Stimulated activated naive CD8-positive, alpha-beta T cell treated with anti-CD3 and anti-CD28 coated beads, Interleukin-15, Interleukin-2, amounts not matched to agents 100 ng/mL and 50 ng/mL, for 24 hours (primary cell): ENCODE data around the gene RNF215.

Experiments
- H3K27ac Mint-ChIP-seq: one replicate; pipeline ENCODE4 v1.8.0; 2021; ENCODE audit warnings: mild to moderate bottlenecking, mixed read lengths
- H3K27me3 Mint-ChIP-seq: one replicate; pipeline ENCODE4 v1.8.0; 2021; ENCODE audit warnings: mixed read lengths
- H3K36me3 Mint-ChIP-seq: one replicate; pipeline ENCODE4 v1.8.0; 2021; ENCODE audit warnings: low read depth, mixed read lengths
- H3K4me1 Mint-ChIP-seq: one replicate; pipeline ENCODE4 v1.8.0; 2021; ENCODE audit warnings: low read depth, mixed read lengths
- H3K4me3 Mint-ChIP-seq: one replicate; pipeline ENCODE4 v1.8.0; 2021; ENCODE audit warnings: mild to moderate bottlenecking, mixed read lengths
- H3K9me3 Mint-ChIP-seq: one replicate; pipeline ENCODE4 v1.8.0; 2021; ENCODE audit warnings: mixed read lengths

Gene RNF215

GRCh38 chr22:30424534-30425326 lies 37.5 kb upstream of the RNF215 start:
- H3K9me3 Mint-ChIP-seq: no peaks in the 10 kb centered on the region
- H3K4me1 Mint-ChIP-seq: peaks cover 71% of the 10 kb centered on the region
- no peaks in the 10 kb centered on the region for H3K27me3 Mint-ChIP-seq
- H3K36me3 Mint-ChIP-seq: peaks cover 43% of the 10 kb centered on the region
- peak overlapping the region; percentile 98 for H3K4me3 Mint-ChIP-seq
- peak overlapping the region; percentile 99 for H3K27ac Mint-ChIP-seq

- Mint-ChIP-seq H3K4me3 (peak overlapping the region; percentile 98), H3K4me1 (peaks cover 76% of the 10 kb centered on the region), H3K9me3 (no peaks in the 10 kb centered on the region), H3K27me3 (no peaks in the 10 kb centered on the region), H3K36me3 (peaks cover 48% of the 10 kb centered on the region), H3K27ac (peak overlapping the region; percentile 99)
Measured at GRCh38 chr22:30423959-30424533, 36.8 kb upstream of the RNF215 start.

GRCh38 chr22:30423301-30423958 lies 36.2 kb upstream of the RNF215 start:
- no peaks in the 10 kb centered on the region for H3K9me3 Mint-ChIP-seq
- H3K27ac Mint-ChIP-seq: peak overlapping the region; percentile 99
- H3K4me3 Mint-ChIP-seq: peak overlapping the region; percentile 98
- peaks cover 76% of the 10 kb centered on the region for H3K4me1 Mint-ChIP-seq
- no peaks in the 10 kb centered on the region for H3K27me3 Mint-ChIP-seq
- peaks cover 52% of the 10 kb centered on the region for H3K36me3 Mint-ChIP-seq

- Mint-ChIP-seq H3K27ac (peak overlapping the region; percentile 99), H3K4me1 (peaks cover 74% of the 10 kb centered on the region), H3K9me3 (no peaks in the 10 kb centered on the region), H3K36me3 (peaks cover 56% of the 10 kb centered on the region), H3K4me3 (peak overlapping the region; percentile 98), H3K27me3 (no peaks in the 10 kb centered on the region)
Measured at GRCh38 chr22:30422481-30423300, 35.5 kb upstream of the RNF215 start.

- peaks cover 52% of the 10 kb centered on the region for H3K36me3 Mint-ChIP-seq
- peaks cover 65% of the 10 kb centered on the region for H3K4me1 Mint-ChIP-seq
- H3K27me3 Mint-ChIP-seq: no peaks in the 10 kb centered on the region
- no peaks in the 10 kb centered on the region for H3K9me3 Mint-ChIP-seq
- H3K4me3 Mint-ChIP-seq: peak overlapping the region; percentile 98
- H3K27ac Mint-ChIP-seq: peak overlapping the region; percentile 99
Measured at GRCh38 chr22:30421695-30422480, 34.7 kb upstream of the RNF215 start.

GRCh38 chr22:30420347-30421125 lies 33.3 kb upstream of the RNF215 start:
- Mint-ChIP-seq H3K27me3 (no peaks in the 10 kb centered on the region), H3K36me3 (peaks cover 59% of the 10 kb centered on the region), H3K27ac (peak overlapping the region; percentile 83), H3K4me1 (peaks cover 61% of the 10 kb centered on the region), H3K9me3 (no peaks in the 10 kb centered on the region), H3K4me3 (peak overlapping the region; percentile 98)

- Mint-ChIP-seq H3K4me3 (no peak overlapping the region), H3K27me3 (no peaks in the 10 kb centered on the region), H3K36me3 (peaks cover 76% of the 10 kb centered on the region), H3K9me3 (no peaks in the 10 kb centered on the region), H3K27ac (no peak overlapping the region), H3K4me1 (peaks cover 55% of the 10 kb centered on the region)
Measured at GRCh38 chr22:30416837-30417236, 29.6 kb upstream of the RNF215 start.

- no peak overlapping the region for H3K4me3 Mint-ChIP-seq
- H3K27me3 Mint-ChIP-seq: no peaks in the 10 kb centered on the region
- H3K27ac Mint-ChIP-seq: no peak overlapping the region
- H3K36me3 Mint-ChIP-seq: peaks cover 75% of the 10 kb centered on the region
- H3K4me1 Mint-ChIP-seq: peaks cover 51% of the 10 kb centered on the region
- H3K9me3 Mint-ChIP-seq: no peaks in the 10 kb centered on the region
Measured at GRCh38 chr22:30416403-30416802, 29.2 kb upstream of the RNF215 start.

GRCh38 chr22:30414525-30415047 lies 27.4 kb upstream of the RNF215 start:
- no peak overlapping the region for H3K4me3 Mint-ChIP-seq
- H3K9me3 Mint-ChIP-seq: no peaks in the 10 kb centered on the region
- H3K36me3 Mint-ChIP-seq: peaks cover 78% of the 10 kb centered on the region
- peak overlapping the region; percentile 51 for H3K27ac Mint-ChIP-seq
- H3K4me1 Mint-ChIP-seq: peaks cover 32% of the 10 kb centered on the region
- no peaks in the 10 kb centered on the region for H3K27me3 Mint-ChIP-seq

GRCh38 chr22:30413745-30414524 lies 26.7 kb upstream of the RNF215 start:
- Mint-ChIP-seq H3K36me3 (peaks cover 80% of the 10 kb centered on the region), H3K27ac (peak overlapping the region; percentile 56), H3K4me3 (no peak overlapping the region)

GRCh38 chr22:30413001-30413400 lies 25.8 kb upstream of the RNF215 start:
- Mint-ChIP-seq H3K36me3 (peaks cover 75% of the 10 kb centered on the region), H3K4me3 (no peak overlapping the region), H3K4me1 (peaks cover 36% of the 10 kb centered on the region), H3K9me3 (no peaks in the 10 kb centered on the region), H3K27ac (peak overlapping the region; percentile 28), H3K27me3 (no peaks in the 10 kb centered on the region)

More at GRCh38 chr22:30413745-30414524, 26.7 kb upstream of the RNF215 start:
- Mint-ChIP-seq H3K9me3 (no peaks in the 10 kb centered on the region), H3K4me1 (peaks cover 29% of the 10 kb centered on the region), H3K27me3 (no peaks in the 10 kb centered on the region)

- Mint-ChIP-seq H3K27me3 (no peaks in the 10 kb centered on the region), H3K36me3 (peaks cover 70% of the 10 kb centered on the region), H3K4me1 (peaks cover 36% of the 10 kb centered on the region), H3K9me3 (no peaks in the 10 kb centered on the region), H3K27ac (no peak overlapping the region), H3K4me3 (no peak overlapping the region)
Measured at GRCh38 chr22:30411780-30412179, 24.6 kb upstream of the RNF215 start.
